HPDE6-E6E7 (cell line): Measurements from ENCODE around the gene TAGLN.
"Not testable (repeated sequence)": the region's sequence is repeated elsewhere in the genome, so short reads cannot be mapped to it uniquely, and the experiment has no call there.

Experiments
- DNase-seq: peaks from one replicate; pipeline ENCODE4 v3.0.0; 2011; ENCODE audit warnings: missing footprints; ENCODE audit errors: extremely low spot score

TAGLN gene

DNA sequence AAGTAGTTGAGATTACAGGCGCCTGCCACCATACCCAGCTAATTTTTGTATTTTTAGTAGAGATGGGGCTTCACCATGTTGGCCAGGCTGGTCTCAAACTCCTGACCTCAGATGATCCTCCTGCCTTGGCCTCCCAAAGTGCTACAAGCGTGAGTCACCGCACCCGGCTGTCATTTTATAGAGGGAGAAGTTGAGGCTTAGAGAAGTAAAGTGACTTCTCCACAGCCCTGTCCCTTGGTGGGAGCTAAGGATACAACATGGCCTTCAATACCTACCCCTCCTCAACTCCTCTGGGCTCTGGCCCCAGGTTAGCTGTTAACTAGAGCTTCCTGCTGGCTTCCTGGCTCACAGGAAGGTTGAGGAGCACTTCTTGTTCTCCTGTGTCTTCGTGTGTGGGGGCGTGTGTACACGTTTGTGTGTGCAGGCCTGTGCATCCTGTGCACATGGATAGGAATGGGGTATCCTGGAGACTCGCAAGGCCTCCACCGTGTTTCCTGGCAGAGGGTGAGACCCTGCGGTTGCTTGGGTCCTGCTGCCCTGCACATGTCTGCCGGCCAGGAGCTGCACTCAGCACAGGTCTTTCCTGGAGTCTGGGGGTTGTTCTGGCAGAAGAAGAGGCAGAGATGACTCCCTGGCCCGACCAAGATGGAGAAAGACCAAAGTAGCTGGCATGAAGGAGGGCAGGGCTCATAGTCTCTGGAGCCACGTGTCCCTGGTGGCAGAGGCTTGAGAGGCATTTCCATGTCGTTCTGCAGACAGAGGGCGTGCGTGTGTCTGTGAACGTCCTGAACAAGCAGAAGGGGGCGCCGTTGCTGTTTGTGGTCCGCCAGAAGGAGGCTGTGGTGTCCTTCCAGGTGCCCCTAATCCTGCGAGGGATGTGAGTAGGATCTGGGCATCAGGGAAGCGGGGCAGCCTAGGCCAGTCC, 18.2 kb upstream of the TAGLN start:
- DNase-seq: no peak

DNA sequence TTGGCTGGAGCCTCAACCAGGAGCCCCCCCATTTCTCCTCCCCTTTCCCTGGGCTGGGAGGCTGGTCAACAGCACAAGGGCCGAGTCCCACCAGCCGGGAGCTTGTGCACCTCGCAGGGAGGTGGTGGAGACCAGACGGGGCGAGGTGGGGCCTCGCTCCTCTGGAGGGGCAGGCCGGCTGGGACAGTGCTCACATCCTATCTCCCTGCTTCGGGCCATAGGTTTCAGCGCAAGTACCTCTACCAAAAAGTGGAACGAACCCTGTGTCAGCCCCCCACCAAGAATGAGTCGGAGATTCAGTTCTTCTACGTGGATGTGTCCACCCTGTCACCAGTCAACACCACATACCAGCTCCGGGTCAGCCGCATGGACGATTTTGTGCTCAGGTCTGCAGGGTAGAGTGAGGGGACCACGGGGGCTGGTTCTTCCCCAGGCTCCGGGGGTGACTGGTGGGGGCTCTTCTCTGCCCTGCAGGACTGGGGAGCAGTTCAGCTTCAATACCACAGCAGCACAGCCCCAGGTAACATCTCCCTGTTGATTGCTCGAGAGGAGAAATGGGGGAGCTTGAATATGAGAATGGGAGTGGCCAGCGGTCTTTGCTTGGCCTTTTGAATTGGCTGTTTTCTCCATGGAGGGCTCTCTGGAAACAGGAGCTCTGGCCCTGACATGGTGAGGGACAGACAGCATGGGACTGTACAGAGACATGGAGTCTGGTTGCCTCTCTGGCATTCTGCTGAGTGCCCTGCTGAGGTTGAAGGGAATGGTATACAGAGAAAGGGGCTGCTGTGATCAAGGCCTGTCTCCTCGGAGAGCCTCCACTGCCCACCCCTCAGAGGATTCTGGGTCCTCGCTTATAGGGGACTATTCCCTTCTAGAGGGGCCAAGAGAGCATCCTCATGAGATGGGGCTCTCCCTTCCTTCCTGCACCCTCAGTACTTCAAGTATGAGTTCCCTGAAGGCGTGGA, 17.3 kb upstream of the TAGLN start:
- DNase-seq: no peak

DNA sequence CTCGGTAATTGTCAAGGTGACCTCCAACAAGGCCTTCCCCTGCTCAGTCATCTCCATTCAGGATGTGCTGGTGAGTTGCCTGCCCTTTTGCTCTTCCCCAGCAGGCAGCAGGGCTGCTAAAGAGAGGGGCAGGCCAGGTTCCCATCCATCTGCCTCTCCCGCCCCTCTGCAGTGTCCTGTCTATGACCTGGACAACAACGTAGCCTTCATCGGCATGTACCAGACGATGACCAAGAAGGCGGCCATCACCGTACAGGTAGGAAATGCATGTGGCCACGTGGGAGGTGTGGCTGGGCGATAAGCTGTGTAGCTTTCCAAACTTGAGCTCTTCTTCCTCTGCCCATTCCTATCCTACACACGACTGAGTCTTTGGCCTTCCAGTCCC, 16.6 kb upstream of the TAGLN start:
- no peak for DNase-seq

DNA sequence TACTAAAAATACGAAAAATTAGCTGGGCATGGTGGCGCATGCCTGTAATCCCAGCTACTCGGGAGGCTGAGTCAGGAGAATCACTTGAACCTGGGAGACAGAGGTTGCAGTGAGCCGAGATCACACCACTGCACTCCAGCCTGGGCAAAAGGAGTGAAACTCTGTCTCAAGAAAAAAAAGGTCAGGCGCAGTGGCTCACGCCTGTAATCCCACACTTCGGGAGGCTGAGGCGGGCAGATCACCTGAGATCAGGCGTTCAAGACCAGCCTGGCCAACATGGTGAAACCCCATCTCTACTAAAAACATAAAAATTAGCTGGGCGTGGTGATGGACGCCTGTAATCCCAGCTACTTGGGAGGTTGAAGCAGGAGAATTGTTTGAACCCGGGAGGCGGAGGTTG, 16.0 kb upstream of the TAGLN start:
- not testable (repeated sequence) for DNase-seq

DNA sequence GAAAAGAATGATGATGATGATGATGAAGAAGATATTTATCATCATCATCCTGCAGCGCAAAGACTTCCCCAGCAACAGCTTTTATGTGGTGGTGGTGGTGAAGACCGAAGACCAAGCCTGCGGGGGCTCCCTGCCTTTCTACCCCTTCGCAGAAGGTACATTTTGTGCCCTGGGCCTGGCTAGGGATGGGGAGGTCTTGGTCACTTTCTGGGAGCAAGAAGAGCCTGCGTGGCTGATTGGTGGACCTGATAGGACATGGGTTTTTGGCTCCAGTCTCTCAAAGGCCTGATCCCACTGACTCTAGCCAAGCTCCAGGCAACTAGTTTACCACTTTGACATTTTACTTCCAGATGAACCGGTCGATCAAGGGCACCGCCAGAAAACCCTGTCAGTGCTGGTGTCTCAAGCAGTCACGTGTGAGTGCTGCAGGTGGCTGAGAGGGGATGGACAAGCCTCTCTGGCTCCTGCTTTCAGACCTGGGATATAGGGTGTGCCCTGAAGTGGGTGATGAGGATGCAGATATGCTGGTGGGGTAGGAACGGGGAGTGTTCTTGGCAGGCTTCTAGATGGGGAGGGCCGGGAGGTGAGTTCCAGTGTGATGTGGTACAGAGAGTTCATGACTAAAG, 15.3 kb upstream of the TAGLN start:
- DNase-seq: no peak

DNA sequence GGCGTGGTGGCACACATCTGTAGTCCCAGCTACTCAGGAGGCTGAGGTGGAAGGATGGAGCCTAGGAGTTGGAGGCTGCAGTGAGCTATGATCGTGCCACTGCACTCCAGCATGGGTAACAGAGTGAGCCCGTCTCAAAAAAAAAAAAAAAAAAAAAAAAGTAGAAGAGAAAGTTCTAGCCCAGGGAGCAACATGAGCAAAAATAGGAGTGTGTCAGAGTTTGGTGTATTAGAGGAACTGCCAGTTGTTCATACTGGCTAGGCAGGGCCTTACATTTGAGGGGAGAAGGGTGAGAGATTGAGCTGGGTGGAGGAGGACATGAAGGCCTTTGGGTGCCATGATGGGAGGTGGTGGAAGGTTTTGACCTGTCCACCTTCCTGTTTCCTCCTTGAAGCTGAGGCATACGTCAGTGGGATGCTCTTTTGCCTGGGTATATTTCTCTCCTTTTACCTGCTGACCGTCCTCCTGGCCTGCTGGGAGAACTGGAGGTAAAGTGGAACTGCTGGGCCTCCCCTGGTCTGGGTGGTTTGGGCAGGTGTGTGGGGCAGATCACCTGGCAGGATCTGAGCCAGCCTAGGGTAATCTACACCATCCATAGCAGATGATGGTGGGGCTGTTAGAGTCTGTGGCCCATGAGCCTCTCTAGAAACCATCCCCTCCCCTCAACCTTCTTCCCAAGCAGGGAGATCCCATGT, 13.3 kb upstream of the TAGLN start:
- no peak for DNase-seq

DNA sequence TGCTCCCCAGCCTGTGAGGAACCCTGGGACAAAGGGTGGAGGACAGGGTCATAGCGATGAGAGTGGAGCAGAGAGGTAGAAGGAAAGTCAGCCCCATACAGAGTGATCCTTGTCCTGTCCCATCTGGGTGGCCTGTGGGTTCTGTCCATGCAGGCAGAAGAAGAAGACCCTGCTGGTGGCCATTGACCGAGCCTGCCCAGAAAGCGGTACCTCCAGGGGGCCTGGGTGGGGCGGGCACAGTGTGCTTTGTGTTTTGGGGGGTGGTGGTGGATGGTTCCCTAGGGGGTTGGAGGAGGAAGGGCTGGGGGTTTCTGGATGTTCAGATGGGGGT, 12.8 kb upstream of the TAGLN start:
- DNase-seq: no peak

DNA sequence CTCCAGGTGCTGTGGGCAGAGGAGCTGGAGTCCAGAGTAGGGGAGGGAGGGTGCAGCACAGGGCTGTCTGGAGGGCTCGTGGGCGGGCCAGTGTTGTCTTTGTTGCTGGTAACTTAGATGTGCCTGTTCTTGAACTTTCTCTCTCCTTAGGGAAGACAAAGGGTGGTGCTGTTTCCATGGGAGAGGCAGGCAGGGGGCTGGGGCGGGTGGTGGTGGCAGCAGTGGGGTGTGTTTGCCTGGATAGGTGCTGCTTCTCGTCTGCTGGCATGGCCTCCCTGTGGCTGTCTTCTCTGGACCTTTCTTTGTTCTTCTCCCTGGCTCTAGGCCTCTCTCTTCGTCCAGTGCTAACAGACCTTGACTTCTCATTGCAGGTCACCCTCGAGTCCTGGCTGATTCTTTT, 12.2 kb upstream of the TAGLN start:
- DNase-seq: no peak

DNA sequence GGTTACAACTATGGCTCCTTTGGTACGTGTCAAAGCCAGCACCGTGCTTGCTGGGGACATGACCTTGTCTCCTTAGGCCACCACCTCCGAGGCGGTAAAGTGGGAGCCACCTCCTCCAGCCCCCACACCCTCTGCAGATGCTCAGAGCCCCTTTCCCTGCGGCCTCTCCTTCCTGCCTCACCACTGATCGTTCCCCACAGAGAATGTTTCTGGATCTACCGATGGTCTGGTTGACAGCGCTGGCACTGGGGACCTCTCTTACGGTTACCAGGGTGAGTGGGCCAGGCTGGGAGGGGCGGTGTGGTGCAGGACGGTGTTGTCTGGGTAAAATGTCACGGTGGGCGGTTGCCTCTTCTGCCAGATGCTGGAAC, 11.8 kb upstream of the TAGLN start:
- DNase-seq: no peak

DNA sequence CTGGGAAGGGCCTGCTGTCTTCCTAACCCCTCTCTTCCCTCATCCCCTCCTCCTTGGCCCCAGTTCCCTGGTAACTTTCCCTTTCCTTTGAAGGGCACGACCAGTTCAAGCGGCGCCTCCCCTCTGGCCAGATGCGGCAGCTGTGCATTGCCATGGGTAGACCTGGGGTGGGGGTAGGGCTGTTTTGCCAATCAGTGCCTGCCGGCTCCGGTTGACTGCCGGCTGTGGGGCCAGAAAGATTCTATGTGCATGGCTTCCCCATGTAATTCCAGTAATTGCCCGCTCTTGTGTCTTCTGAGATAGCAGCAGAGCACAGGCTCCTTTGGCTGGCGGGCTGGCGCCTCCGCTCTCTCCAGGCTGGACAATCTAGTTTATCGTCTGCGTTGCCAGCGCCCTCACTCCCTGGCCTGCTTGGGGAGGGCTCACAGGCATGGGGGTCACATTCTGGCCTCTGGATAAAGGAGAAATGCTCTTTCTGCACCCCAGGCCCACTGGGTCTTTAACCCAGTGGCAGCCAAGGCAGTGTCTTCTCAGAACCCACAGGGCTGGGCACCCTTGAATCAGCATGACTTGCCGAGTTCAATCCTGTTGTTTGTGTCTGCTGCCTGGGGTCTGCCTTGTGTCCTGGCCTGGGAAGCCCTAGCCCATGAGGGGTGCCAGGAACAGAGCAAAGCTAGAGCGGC, 11.2 kb upstream of the TAGLN start:
- DNase-seq: no peak

DNA sequence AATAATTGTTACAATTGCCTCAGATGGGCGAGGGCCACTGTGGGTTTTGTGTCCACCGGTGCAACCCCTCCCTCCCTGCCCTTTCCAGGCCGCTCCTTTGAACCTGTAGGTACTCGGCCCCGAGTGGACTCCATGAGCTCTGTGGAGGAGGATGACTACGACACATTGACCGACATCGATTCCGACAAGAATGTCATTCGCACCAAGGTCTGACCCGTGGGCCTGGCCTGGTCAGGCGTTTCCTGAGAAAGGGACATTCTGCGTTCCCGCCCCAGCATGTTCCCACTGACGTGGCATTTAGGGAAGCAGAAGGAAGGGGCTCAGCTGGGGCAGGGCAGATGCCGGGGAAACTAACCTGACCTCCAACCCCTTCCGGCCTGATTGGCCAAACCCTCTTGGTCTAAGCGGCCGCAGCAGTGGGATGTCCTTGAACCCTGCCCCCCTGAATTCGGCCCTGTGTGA, 10.5 kb upstream of the TAGLN start:
- no peak for DNase-seq

DNA sequence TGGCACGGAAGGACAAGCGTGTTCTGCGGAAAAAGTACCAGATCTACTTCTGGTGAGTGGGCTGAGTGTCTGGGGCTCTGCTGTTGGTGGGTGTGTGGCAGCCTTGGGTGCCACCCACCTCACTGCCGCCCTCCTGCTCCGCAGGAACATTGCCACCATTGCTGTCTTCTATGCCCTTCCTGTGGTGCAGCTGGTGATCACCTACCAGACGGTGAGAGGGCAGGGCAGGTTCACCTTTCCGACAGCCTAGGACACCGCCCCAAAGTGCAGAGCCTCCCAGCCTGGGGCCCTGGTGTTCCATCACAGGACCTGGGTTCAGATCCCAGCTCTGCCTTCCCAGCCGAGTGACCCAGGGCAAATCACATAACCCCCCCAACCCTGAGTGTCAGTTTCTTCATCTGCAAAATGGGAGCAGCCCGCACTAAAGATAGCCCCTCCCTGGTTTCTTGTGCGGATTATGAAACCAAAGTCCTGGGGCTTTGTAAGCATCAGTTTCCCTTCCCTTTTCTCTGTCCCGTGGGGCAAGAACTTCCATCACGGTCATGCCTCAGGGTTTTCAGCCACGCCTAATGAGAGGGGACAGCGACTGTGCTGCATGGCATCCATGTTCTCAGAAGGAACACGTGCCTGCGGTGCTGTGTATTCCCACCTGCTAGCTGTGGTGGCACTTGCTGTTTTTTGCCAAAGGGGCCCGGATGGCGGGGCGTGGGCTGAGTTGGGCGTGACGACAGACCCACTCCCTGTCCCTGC, 9.8 kb upstream of the TAGLN start:
- DNase-seq: no peak

DNA sequence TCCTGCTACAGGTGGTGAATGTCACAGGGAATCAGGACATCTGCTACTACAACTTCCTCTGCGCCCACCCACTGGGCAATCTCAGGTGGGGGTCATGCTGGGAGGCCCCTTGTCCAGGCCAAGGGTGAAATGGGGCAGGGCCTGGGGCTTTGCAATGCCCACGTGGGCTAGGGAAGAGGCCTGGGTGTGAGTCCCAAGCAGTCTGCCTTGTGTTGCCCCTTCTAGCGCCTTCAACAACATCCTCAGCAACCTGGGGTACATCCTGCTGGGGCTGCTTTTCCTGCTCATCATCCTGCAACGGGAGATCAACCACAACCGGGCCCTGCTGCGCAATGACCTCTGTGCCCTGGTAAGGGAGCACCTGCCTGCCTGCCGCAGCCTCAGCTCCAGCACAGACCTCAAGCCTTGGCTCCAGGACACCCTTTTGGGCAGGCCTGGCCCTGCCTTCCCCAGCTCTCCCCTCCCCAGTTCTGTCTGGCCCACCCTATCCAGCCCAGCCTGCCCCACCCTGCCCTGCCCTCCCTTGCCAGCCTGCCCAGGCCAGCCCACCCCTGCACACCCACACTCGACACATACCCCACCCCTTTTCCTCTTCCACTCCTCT, 9.1 kb upstream of the TAGLN start:
- no peak for DNase-seq

DNA sequence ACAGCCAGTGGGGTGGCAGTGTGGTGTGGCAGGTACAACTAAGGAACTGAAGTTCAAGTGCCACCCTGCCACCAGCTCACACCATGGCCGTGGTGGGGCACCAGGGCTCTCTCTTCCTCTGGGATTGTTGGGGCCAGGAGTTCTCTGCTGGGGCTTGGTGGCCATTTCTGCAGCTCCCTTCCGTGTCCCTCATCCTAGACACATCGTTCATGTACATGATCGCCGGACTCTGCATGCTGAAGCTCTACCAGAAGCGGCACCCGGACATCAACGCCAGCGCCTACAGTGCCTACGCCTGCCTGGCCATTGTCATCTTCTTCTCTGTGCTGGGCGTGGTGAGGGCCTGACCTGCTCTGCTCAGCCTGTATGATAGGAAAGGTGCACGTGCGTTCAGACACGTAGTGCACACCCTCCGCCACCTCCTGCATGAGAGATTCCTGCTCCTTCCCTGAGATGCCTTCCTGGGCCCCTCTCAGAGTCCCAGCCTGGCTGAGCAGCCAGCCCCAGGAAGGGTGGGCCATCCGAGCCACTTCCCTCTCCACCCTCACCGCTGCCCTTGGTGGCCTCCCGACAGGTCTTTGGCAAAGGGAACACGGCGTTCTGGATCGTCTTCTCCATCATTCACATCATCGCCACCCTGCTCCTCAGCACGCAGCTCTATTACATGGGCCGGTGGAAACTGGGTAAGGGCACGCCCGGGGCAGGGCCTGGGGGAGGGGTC, 7.3 kb upstream of the TAGLN start:
- no peak for DNase-seq

DNA sequence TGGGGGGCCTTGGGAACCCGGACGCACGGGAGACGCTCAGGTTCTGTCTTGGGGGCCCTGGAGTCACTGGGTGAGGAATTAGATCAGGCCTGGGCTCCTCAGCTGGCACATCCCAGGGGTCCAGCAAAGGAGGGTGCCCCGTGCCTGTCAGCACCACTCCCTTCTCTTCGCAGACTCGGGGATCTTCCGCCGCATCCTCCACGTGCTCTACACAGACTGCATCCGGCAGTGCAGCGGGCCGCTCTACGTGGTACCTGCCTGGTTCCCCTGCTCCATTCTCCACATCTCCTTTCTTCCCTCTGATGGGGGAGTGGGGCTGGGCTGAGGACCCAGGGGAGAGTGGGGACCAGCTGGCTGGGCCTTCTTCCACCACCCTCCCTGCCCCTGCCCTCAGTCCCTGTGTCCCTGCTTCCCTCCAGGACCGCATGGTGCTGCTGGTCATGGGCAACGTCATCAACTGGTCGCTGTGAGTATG, 6.7 kb upstream of the TAGLN start:
- DNase-seq: no peak

DNA sequence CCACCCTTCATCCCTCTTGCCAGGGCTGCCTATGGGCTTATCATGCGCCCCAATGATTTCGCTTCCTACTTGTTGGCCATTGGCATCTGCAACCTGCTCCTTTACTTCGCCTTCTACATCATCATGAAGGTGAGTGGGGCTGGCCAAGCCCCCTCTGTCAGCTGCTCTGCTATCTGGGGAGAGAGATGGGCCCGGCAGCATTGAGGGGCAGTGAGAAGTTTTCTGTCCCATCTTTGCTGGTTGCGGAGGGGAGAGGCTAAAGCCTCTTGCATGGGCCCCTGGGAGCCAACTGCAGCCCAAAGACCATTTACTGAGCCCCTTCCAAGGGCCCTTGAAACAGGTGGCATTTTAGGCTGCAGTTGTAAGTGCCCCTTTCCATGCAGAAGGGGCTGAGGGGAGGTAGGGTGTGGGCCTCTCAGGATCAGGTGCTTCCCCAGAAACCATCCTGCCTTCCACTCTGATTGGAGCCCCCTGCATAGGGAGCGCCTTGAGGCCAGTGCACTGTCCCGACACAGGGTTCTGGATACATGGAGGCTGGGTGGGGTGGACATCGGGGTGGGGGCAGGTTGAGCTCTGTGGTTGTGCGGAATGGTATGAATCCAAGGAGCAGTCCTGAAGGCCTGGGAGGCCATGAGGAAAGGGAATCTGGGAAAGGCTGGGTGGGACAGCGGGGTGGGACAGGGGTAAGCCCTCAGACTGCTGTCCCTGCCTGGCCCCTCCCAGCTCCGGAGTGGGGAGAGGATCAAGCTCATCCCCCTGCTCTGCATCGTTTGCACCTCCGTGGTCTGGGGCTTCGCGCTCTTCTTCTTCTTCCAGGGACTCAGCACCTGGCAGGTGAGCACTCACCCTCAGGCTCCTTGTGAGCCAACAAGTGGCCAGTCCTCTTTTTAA, 5.8 kb upstream of the TAGLN start:
- no peak for DNase-seq

DNA sequence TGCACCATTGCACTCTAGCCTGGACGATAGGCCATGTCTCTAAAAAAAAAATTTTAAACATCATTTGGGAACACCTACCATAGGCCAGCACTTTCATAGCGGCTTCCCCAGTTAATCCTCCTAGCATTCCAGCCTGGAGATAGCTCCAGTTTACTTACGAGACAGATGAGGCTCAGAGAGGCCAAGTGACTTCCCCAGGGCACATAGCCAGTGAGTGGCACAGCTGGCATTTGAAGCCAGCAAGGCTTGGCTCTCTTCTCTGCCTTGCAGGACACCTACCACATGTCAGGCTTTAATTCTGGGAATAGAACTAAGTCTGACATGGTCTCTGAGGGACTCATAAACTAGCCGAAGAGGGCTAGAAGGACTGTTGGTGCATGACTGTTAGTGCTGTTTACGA, 4.9 kb upstream of the TAGLN start:
- DNase-seq: no peak

DNA sequence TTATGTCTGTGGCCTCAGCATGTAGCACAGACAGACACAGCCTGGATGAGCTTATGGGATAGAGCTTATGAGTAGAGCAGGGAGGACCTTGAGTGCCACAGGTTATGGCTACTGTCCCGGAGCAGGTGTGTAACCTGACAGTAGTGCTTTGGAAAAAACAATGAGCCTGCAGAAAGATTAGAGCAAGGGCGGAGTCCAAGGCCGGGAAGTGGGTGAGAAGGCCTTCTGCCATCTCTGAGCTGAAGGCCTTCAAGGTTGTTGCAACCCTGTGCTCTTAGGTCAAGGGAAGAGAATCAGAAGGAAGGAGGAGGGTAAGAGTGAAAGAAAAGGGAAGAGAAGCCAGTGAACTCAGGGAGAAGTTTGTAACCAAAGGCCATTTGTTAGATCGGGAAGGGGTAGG, 3.9 kb upstream of the TAGLN start:
- no peak for DNase-seq
